SK-MEL-5 (cell line): ENCODE measurements around the gene GUCY2D. TPM values are rescaled to one million over a fixed set of nuclear protein-coding genes. Genes with fewer than 3 reads are reported as not detected.
"Not testable (repeated sequence)": the region's sequence is repeated elsewhere in the genome, so short reads cannot be mapped to it uniquely, and the experiment has no call there.

Source experiments
- DNase-seq: peaks from one replicate; pipeline ENCODE4 v3.0.0-alpha.2; 2016; ENCODE audit warnings: low read depth, low spot score
- in situ Hi-C: cut with HindIII; loops from 2 replicates; pipeline ENCODE4 v1.10.0; 2016; ENCODE audit warnings: low sequenced_read_pairs, high pct_unique_total_duplicates, low pct_unique_long_range_greater_than_20kb
- total RNA-seq: library from RNA; depleted of rRNA; stranded (reverse); fragments of >200 nt; shearing (Covaris generic); gene quantifications from 2 replicates; pipeline ENCODE4 v1.2.3, GENCODE V29; 2014

The GUCY2D gene
- total RNA-seq, 1 experiment from 2014 or later: not detected

GRCh38 chr17:8053600-8053999 lies 51.2 kb downstream of the GUCY2D start:
- no peak for DNase-seq
- in situ Hi-C loops: no loop called here

DNA sequence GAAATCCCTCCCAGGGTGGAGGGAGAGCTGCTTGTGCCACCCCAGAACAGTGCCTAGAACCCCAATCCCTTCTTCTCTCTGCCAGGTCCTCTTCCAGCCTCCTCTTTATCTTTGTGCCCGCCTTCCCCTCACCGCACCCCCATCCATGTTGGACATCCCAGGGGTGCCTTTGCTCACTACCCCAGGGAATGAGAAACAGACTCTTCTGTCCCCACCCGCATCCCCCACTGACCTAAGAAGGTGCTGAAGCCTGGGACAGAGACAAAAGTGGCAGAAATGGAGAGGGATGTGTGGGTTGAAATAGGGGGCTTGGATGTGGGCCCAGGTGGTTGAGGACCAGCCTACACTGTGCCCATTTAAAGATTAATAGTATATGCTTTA lies 53.4 kb downstream of the GUCY2D start:
- DNase-seq: no peak
- in situ Hi-C loops: no loop called here

- in situ Hi-C loops: no loop called here
- DNase-seq: peak; percentile 37
Measured at GRCh38 chr17:8056232-8056975, 54.0 kb downstream of the GUCY2D start.

DNA sequence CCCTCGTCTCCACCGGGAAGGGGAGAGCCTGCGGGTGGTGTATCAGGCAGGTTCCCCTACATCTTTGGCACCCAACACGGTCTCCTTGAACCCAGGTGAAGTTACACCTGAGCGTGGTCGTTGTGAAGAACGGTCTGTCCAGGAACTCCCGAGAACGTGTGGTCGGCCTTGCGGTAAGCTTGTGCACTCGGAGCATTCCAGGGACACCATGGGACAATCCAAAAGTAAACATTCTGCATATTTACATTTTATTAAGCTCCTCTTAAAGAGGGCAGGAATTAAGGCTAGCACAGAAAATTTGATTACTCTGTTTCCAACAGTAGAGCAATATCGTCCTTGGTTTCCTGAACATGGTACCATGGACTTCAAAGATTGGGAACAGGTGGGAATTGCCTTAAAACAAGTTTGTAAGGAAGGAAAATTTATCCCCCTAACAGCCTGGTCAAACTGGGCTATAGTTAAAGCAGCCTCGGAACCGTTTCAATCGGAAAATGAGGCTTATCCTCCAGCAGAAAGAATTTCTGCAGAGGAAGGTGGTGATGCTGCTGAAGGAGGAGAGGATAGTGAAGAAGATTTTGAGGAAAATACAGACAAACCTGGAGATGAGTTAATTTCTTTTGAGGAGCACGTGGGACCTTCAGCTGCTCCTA lies 54.7 kb downstream of the GUCY2D start:
- in situ Hi-C loops: no loop called here
- DNase-seq: no peak

DNA sequence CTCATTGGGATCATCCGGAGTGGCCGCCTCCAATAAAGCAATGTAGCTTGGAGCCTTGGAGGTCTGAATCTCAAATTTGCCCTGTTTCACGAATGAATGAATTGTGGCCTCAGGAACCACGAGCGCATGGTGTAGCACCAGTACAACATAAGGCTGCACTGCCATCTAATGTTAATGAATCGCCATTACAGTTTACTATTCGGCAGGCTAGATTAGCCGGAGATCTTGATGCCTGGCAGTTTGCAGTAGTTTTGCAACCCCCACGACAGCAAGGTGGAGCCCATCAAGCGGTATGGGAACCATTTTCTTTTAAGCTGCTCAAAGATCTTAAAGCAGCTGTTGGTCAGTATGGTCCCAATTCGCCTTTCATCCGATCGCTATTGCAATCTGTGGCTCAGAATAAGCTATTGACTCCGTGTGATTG lies 55.3 kb downstream of the GUCY2D start:
- in situ Hi-C loops: no loop called here
- peak; percentile 91 for DNase-seq

GRCh38 chr17:8059131-8059530 lies 56.7 kb downstream of the GUCY2D start:
- no peak for DNase-seq
- in situ Hi-C loops: no loop called here

DNA sequence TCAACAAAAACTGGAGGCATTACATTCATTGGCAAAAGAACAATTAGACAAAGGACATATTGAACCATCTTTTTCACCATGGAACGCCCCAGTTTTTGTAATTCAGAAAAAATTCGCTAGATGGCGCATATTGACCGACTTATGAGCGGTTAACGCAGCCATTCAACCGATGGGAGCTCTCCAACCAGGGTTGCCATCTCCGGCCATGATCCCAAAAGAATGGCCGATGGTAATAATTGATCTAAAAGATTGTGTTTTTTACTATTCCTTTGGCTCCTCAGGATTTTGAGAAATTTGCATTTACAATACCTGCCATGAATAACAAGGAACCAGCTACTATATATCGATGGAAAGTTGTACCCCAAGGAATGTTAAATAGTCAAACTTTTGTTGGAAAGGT lies 57.9 kb downstream of the GUCY2D start:
- peak; percentile 94 for DNase-seq
- in situ Hi-C loops: no loop called here

- in situ Hi-C loops, DNase-seq: not testable (repeated sequence)
Measured at GRCh38 chr17:8061851-8062250, 59.4 kb downstream of the GUCY2D start.

- DNase-seq: no peak
- in situ Hi-C loops: no loop called here
Measured at GRCh38 chr17:8062435-8062806, 60.0 kb downstream of the GUCY2D start.

GRCh38 chr17:8062807-8063483 lies 60.5 kb downstream of the GUCY2D start:
- in situ Hi-C loops: no loop called here
- no peak for DNase-seq

- no peak for DNase-seq
- in situ Hi-C loops: no loop called here
Measured at GRCh38 chr17:8063761-8064534, 61.5 kb downstream of the GUCY2D start.

GRCh38 chr17:8064561-8065019 lies 62.2 kb downstream of the GUCY2D start:
- in situ Hi-C loops: no loop called here
- DNase-seq: no peak

- in situ Hi-C loops: no loop called here
- no peak for DNase-seq
Measured at GRCh38 chr17:8066841-8067775, 64.7 kb downstream of the GUCY2D start.

GRCh38 chr17:8067806-8068205 lies 65.4 kb downstream of the GUCY2D start:
- no peak for DNase-seq
- in situ Hi-C loops: no loop called here

DNA sequence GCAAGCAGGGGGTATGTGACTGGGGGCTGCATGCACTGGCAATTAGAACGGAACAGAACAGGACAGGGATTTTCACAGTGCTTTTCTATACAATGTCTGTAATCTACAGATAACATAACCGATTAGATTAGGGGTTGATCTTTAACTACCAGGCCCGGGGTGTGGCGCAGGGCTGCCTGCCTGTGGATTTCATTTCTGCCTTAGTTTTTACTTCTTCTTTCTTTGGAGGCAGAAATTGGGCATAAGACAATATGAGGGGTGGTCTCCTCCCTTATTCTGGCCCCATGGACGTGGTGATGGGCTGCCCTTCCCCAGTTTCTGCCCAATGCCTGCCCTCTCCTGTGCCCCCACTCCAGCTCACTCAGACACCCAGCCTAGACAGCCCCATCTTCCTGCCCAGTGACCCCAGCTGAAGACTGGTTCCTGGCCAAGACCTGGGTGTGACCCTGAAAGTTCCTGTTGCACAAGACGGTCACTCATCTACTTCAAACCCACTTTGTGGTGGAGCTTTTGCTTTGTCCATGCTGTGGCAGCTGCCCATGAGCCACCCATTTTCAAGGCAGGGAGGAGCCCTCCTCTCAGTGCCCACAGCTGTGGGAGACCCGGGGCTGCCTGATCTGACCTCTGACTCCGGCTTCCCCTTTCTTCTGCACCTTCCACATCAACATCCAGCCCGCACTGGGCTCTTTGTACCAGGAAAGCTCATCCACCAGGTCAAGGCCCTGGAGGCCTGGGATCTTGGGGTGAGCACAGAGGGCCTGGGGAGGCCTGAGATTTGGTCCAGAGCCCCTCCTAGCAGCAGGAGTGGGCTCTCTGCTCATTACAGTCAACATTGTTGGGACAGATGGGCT lies 66.5 kb downstream of the GUCY2D start:
- no peak for DNase-seq
- in situ Hi-C loops: no loop called here

DNA sequence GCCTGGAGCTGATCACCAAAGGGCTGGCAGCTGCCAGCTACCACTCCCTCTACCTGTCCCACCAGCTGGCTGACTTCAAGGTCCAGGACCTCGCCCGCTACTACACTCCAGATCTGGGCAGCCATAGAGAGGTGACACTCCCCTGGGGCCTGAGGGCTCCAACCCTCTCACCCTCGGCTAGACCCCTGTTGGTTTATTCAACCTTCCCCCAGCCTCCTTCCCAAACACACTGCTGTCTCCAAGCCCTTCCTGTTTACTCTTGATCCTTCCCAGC lies 67.1 kb downstream of the GUCY2D start:
- in situ Hi-C loops: no loop called here
- no peak for DNase-seq
